PC-3 (cell line): ENCODE measurements around the gene NIPBL. TPM values are rescaled to one million over a fixed set of nuclear protein-coding genes. Genes with fewer than 3 reads are reported as not detected.
"Not testable (repeated sequence)": the region's sequence is repeated elsewhere in the genome, so short reads cannot be mapped to it uniquely, and the experiment has no call there.

Experiments
- ATAC-seq: fragments of 200-7000 bp; cut with Tn5 transposase; 2 replicates; pipeline ENCODE4 v1.9.1; 2020; ENCODE audit warnings: mild to moderate bottlenecking, moderate library complexity
- BruUV-seq: library from RNA; stranded (reverse); fragments of 400-500 nt; replicated peaks from 2 replicates; lab custom pipeline; 2021; lab: Mats Ljungman, UMichigan
- CTCF ChIA-PET: fragments of 300-600 bp; sonication (Branson Sonifier 250); formaldehyde crosslinking; loops from one replicate; lab custom pipeline; 2022; ENCODE audit warnings: antibody characterized with exemption; lab: Charles Lee
- POLR2A ChIA-PET: fragments of 300-600 bp; sonication (Branson Sonifier 250); formaldehyde crosslinking; loops from one replicate; lab custom pipeline; 2022; ENCODE audit warnings: antibody characterized with exemption; ENCODE audit not compliant: unreplicated experiment; lab: Charles Lee
- DNase-seq: peaks from one replicate; pipeline ENCODE4 v3.0.0-alpha.2; 2015
- H2AFZ ChIP-seq: fragments of 300-600 bp; sonication (generic); 2 replicates; pipeline ENCODE4 v1.6.0; 2016; ENCODE audit warnings: antibody characterized with exemption, low read length
- H3F3A ChIP-seq: fragments of 300-600 bp; sonication (generic); one replicate; pipeline ENCODE4 v1.6.0; 2017; ENCODE audit warnings: antibody characterized with exemption, low read length, control low read depth, mild to moderate bottlenecking; ENCODE audit not compliant: unreplicated experiment
- H3K27ac ChIP-seq: fragments of 300-600 bp; sonication (generic); 2 replicates; pipeline ENCODE4 v1.5.1; 2016; ENCODE audit warnings: mild to moderate bottlenecking, low read length
- H3K27me3 ChIP-seq: fragments of 300-600 bp; sonication (generic); 2 replicates; pipeline ENCODE4 v1.6.1; 2016; ENCODE audit warnings: low read length, mixed read lengths
- H3K36me3 ChIP-seq: fragments of 300-600 bp; sonication (generic); 2 replicates; pipeline ENCODE4 v1.6.1; 2016; ENCODE audit warnings: low read depth, mixed run types, low read length, mixed read lengths
- H3K4me1 ChIP-seq: fragments of 300-600 bp; sonication (generic); 2 replicates; pipeline ENCODE4 v1.5.1; 2016; ENCODE audit warnings: low read length; ENCODE audit not compliant: insufficient read depth
- H3K4me2 ChIP-seq: fragments of 300-600 bp; sonication (generic); 2 replicates; pipeline ENCODE4 v1.6.0; 2016; ENCODE audit warnings: low read length
- H3K4me3 ChIP-seq: fragments of 300-600 bp; sonication (generic); 2 replicates; pipeline ENCODE4 v1.5.1; 2016; ENCODE audit warnings: mild to moderate bottlenecking, low read length, mixed read lengths
- H3K79me2 ChIP-seq: fragments of 300-600 bp; sonication (generic); 2 replicates; pipeline ENCODE4 v1.6.1; 2017; ENCODE audit warnings: low read length, mixed read lengths
- H3K9ac ChIP-seq: fragments of 300-600 bp; sonication (generic); 2 replicates; pipeline ENCODE4 v1.6.0; 2016; ENCODE audit warnings: mild to moderate bottlenecking, low read length
- H3K9me2 ChIP-seq: fragments of 300-600 bp; sonication (generic); replicated peaks from 2 replicates; pipeline ENCODE4 v1.6.1; 2016; ENCODE audit warnings: mixed run types, low read length, mixed read lengths
- H3K9me3 ChIP-seq: fragments of 300-600 bp; sonication (generic); 2 replicates; pipeline ENCODE4 v1.6.1; 2016; ENCODE audit warnings: low read length, mixed read lengths
- H4K20me1 ChIP-seq: fragments of 300-600 bp; sonication (generic); 2 replicates; pipeline ENCODE4 v1.6.1; 2016; ENCODE audit warnings: low read length, mixed read lengths
- EZH2 ChIP-seq: fragments of 300-600 bp; sonication (generic); IDR thresholded peaks from one replicate; pipeline ENCODE4 v1.6.1; 2017; ENCODE audit warnings: antibody characterized with exemption, mild to moderate bottlenecking, low read length; ENCODE audit not compliant: unreplicated experiment
- EZH2phosphoT487 ChIP-seq: fragments of 300-600 bp; sonication (generic); IDR thresholded peaks from 2 replicates; pipeline ENCODE4 v1.6.1; 2018; ENCODE audit warnings: mild to moderate bottlenecking, antibody characterized with exemption, low read length, borderline replicate concordance
- intact Hi-C: fragments of 100-400 bp; cut with micrococcal nuclease; formaldehyde crosslinking; loops from 2 replicates; pipeline ENCODE4 v1.9.0; 2023
- total RNA-seq: library from RNA; depleted of rRNA; stranded (reverse); fragments of >200 nt; gene quantifications from 2 replicates; pipeline ENCODE4 v1.2.3, GENCODE V29; 2014
- TF ChIP-seq, protein P1 (sequence below): fragments of 300-600 bp; sonication (generic); conservative IDR thresholded peaks from 2 replicates; pipeline ENCODE4 v1.5.1; 2017; ENCODE audit warnings: antibody characterized with exemption, low read depth, mild to moderate bottlenecking, low read length

The NIPBL gene
- total RNA-seq, 1 experiment from 2014 or later, result 16.8 TPM

- Histone ChIP-seq H3K9ac (no peak overlapping the region), H3K36me3 (no peaks in the 10 kb centered on the region), H3K4me2 (no peak overlapping the region), H3K4me1 (peaks cover 16% of the 10 kb centered on the region), H3K27me3 (no peaks in the 10 kb centered on the region), H3K79me2 (no peaks in the 10 kb centered on the region), H3K27ac (no peak overlapping the region), H2AFZ (no peak overlapping the region), H3K9me2 (no peaks in the 10 kb centered on the region), H4K20me1 (no peaks in the 10 kb centered on the region), H3F3A (no peaks in the 10 kb centered on the region), H3K9me3 (no peaks in the 10 kb centered on the region), H3K4me3 (no peak overlapping the region)
- intact Hi-C loops, result no loop called here
- DNase-seq, result no peak
- CTCF ChIA-PET, result no interaction called here
- POLR2A ChIA-PET, result no interaction called here
- ATAC-seq, result no peak
- TF ChIP-seq EZH2, result no peak
- TF ChIP-seq EZH2phosphoT487, result no peak
- BruUV-seq, result no TSS peak
These were observed 198.9 kb downstream of the NIPBL start for GRCh38 chr5:37075399-37075950.

- Histone ChIP-seq H3K79me2 (no peaks in the 10 kb centered on the region), H3K9me2 (no peaks in the 10 kb centered on the region)
- POLR2A ChIA-PET, result no interaction called here
These were observed 200.6 kb downstream of the NIPBL start for GRCh38 chr5:37077146-37077545.

GRCh38 chr5:37080697-37081096, 204.1 kb downstream of the NIPBL start:
- Histone ChIP-seq H3K9ac (no peak overlapping the region), H3F3A (no peaks in the 10 kb centered on the region), H3K4me1 (no peaks in the 10 kb centered on the region), H3K9me2 (no peaks in the 10 kb centered on the region), H4K20me1 (no peaks in the 10 kb centered on the region), H3K4me2 (no peak overlapping the region), H3K79me2 (no peaks in the 10 kb centered on the region), H3K36me3 (no peaks in the 10 kb centered on the region), H3K27ac (no peak overlapping the region), H2AFZ (no peak overlapping the region), H3K4me3 (no peak overlapping the region), H3K9me3 (no peaks in the 10 kb centered on the region), H3K27me3 (no peaks in the 10 kb centered on the region)
- DNase-seq (no peak), ATAC-seq (no peak)
- CTCF ChIA-PET, result interaction anchor here (0.6 kb wide), 1 partner anchor 495 kb away, joined by 3 read pairs; no protein-coding TSS in a partner anchor
- POLR2A ChIA-PET, result no interaction called here
- no TSS peak for BruUV-seq
- no peak for TF ChIP-seq EZH2
- no peak for TF ChIP-seq EZH2phosphoT487
- TF ChIP-seq, protein P1, sequence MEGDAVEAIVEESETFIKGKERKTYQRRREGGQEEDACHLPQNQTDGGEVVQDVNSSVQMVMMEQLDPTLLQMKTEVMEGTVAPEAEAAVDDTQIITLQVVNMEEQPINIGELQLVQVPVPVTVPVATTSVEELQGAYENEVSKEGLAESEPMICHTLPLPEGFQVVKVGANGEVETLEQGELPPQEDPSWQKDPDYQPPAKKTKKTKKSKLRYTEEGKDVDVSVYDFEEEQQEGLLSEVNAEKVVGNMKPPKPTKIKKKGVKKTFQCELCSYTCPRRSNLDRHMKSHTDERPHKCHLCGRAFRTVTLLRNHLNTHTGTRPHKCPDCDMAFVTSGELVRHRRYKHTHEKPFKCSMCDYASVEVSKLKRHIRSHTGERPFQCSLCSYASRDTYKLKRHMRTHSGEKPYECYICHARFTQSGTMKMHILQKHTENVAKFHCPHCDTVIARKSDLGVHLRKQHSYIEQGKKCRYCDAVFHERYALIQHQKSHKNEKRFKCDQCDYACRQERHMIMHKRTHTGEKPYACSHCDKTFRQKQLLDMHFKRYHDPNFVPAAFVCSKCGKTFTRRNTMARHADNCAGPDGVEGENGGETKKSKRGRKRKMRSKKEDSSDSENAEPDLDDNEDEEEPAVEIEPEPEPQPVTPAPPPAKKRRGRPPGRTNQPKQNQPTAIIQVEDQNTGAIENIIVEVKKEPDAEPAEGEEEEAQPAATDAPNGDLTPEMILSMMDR, result no peak
- intact Hi-C loops, result no loop called here

More at GRCh38 chr5:37077146-37077545, 200.6 kb downstream of the NIPBL start:
- Histone ChIP-seq H3F3A (no peaks in the 10 kb centered on the region), H3K9ac (no peak overlapping the region), H4K20me1 (no peaks in the 10 kb centered on the region), H3K27ac (no peak overlapping the region), H3K36me3 (no peaks in the 10 kb centered on the region), H3K9me3 (no peaks in the 10 kb centered on the region), H3K4me2 (no peak overlapping the region), H2AFZ (no peak overlapping the region), H3K27me3 (no peaks in the 10 kb centered on the region), H3K4me1 (peaks cover 6% of the 10 kb centered on the region), H3K4me3 (no peak overlapping the region)
- no peak for ATAC-seq
- TF ChIP-seq EZH2phosphoT487 (no peak), EZH2 (no peak)
- TF ChIP-seq, protein P1, result no peak
- no peak for DNase-seq
- intact Hi-C loops, result no loop called here
- CTCF ChIA-PET, result no interaction called here
- BruUV-seq, result no TSS peak

- POLR2A ChIA-PET, result interaction anchor here (0.6 kb wide), 1 partner anchor 17 kb away, joined by 5 read pairs; no protein-coding TSS in a partner anchor
- intact Hi-C loops, H3K9ac ChIP-seq, CTCF ChIA-PET, H3K4me3 ChIP-seq, H3K27me3 ChIP-seq, H3K4me2 ChIP-seq, H3K36me3 ChIP-seq, ATAC-seq, H3K4me1 ChIP-seq, H4K20me1 ChIP-seq, H3F3A ChIP-seq, BruUV-seq, H3K79me2 ChIP-seq, H3K9me3 ChIP-seq, H3K9me2 ChIP-seq, H3K27ac ChIP-seq, H2AFZ ChIP-seq, DNase-seq: not testable (repeated sequence)
These were observed 206.4 kb downstream of the NIPBL start for GRCh38 chr5:37082977-37083376.

DNA sequence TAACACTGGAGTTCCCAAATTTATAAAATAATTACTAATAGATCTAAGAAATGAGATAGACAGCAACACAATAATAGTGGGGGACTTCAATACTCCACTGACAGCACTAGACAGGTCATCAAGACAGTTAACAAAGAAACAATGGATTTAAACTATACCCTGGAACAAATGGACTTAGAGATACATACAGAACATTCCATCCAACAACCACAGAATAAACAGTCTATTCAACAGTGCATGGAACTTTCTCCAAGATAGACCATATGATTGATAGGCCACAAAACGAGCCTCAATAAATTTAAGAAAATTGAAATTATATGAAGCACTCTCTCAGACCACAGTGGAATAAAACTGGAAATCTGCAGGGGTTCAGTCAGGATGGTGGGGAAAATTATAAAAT, 209.5 kb downstream of the NIPBL start:
- H3K9me3 ChIP-seq, H3K4me3 ChIP-seq, ATAC-seq, H4K20me1 ChIP-seq, H3K27ac ChIP-seq, H3K27me3 ChIP-seq, intact Hi-C loops, DNase-seq, POLR2A ChIA-PET, H3K4me2 ChIP-seq, CTCF ChIA-PET, H3K79me2 ChIP-seq, BruUV-seq, H3K4me1 ChIP-seq, H3K9me2 ChIP-seq, H3F3A ChIP-seq, H3K9ac ChIP-seq, H3K36me3 ChIP-seq, H2AFZ ChIP-seq: not testable (repeated sequence)
